HG03108 (cell line): ENCODE measurements around the gene PCGF3.
"Not testable (repeated sequence)": the region's sequence is repeated elsewhere in the genome, so short reads cannot be mapped to it uniquely, and the experiment has no call there.

ENCODE experiments used
- ATAC-seq: cut with Tn5 transposase; IDR thresholded peaks from one replicate; pipeline ENCODE4 v1.9.1; 2021; ENCODE audit warnings: moderate library complexity; ENCODE audit not compliant: unreplicated experiment

Gene PCGF3

GRCh38 chr4:703336-704197, 2.1 kb upstream of the PCGF3 start:
- ATAC-seq, result no peak

GRCh38 chr4:704198-704891, 1.3 kb upstream of the PCGF3 start:
- ATAC-seq, result no peak

GRCh38 chr4:704971-705277, 708 bp upstream of the PCGF3 start:
- ATAC-seq, result no peak

GRCh38 chr4:706083-706633, 526 bp downstream of the PCGF3 start:
- ATAC-seq, result not testable (repeated sequence)

GRCh38 chr4:706834-707598, 1.4 kb downstream of the PCGF3 start:
- no peak for ATAC-seq

GRCh38 chr4:707929-708630, 2.4 kb downstream of the PCGF3 start:
- ATAC-seq, result no peak

GRCh38 chr4:708631-708933, 3.0 kb downstream of the PCGF3 start:
- no peak for ATAC-seq

GRCh38 chr4:709348-709747, 3.7 kb downstream of the PCGF3 start:
- no peak for ATAC-seq

- no peak for ATAC-seq
Measured at GRCh38 chr4:710116-710515, 4.5 kb downstream of the PCGF3 start.

- no peak for ATAC-seq
Measured at GRCh38 chr4:710916-711315, 5.3 kb downstream of the PCGF3 start.

- ATAC-seq, result no peak
Measured at GRCh38 chr4:712093-712492, 6.5 kb downstream of the PCGF3 start.

GRCh38 chr4:712916-713632, 7.4 kb downstream of the PCGF3 start:
- ATAC-seq, result no peak

GRCh38 chr4:714087-714486, 8.5 kb downstream of the PCGF3 start:
- ATAC-seq, result no peak

GRCh38 chr4:717601-718320, 12.1 kb downstream of the PCGF3 start:
- ATAC-seq, result no peak

- ATAC-seq, result no peak
Measured at GRCh38 chr4:718460-718859, 12.8 kb downstream of the PCGF3 start.

GRCh38 chr4:720111-720860, 14.7 kb downstream of the PCGF3 start:
- no peak for ATAC-seq

- no peak for ATAC-seq
Measured at GRCh38 chr4:721261-722168, 15.9 kb downstream of the PCGF3 start.

GRCh38 chr4:722169-722725, 16.6 kb downstream of the PCGF3 start:
- no peak for ATAC-seq
